Stimulated activated CD4-positive, alpha-beta T cell treated with anti-CD3 and anti-CD28 coated beads, Interleukin-4, amount 100 ng/mL, for 48 hours (primary cell): ENCODE results near the gene ENO4.

Experiments
- DNase-seq, 2 donors: peaks; one replicate each; pipeline ENCODE4 v3.0.0-alpha.2; 2020; ENCODE audit warnings: low read depth in 2 of 2

The ENO4 gene

GRCh38 chr10:116868198-116868676, 18.9 kb downstream of the ENO4 start:
- DNase-seq: no peak

DNA sequence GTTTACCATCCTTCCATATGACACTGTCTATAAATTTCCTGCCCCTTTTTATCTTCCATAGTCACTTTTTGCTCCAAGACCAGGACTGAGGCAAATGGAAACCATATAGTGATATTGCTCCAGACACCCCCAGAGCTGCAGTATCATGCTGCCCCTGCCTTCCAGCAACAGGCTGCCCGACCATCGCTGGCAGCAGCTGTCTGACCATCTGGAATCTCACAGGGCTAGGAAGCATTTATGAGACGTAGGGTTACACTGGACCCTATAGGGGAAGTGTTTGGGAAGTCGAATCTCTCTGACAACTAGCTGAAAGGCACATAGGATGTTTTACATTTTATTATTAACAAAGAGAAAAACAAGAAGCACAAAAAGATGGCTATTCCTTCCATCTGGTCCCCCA, 19.4 kb downstream of the ENO4 start:
- DNase-seq: no peak

DNA sequence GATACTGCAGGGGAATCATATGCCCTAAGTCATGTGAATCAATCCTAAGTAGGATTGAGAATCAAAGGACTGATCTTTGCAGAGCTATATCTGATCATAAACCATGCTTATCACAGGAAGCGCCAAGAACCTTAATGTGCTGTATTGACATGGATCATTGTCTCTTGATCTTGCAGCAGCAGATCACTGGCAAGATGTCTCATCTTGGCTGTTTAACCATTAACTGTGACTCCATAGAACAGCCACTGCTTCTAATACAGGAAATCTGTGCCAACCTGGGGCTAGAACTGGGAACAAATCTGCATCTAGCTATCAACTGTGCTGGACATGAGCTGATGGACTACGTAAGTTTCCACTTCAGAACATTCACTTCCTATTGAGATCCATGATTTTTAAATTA, 21.6 kb downstream of the ENO4 start:
- no peak for DNase-seq

DNA sequence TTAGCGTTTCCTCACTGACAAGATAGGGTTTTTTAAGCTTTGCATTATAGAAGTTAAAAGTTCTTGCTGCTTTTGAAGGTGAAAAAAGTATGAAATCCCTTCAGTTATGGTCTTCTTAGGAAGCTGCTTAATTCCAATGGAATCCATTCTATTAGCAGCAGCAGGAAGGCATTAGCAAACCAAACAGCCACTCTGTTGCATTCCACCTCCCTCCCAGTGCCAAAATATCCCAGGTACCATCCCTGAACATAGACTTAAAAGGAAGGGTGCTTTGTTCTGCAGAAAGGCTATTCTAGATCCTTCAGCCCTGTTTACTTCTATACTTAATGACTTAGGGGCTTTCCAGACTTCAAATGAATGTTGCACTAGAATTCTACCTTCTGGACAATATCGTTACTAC, 23.8 kb downstream of the ENO4 start:
- DNase-seq: no peak

GRCh38 chr10:116875897-116876296, 26.6 kb downstream of the ENO4 start:
- DNase-seq: no peak

GRCh38 chr10:116877391-116877790, 28.1 kb downstream of the ENO4 start:
- no peak for DNase-seq

GRCh38 chr10:116878123-116878522, 28.8 kb downstream of the ENO4 start:
- no peak for DNase-seq

- no peak for DNase-seq
Observed at GRCh38 chr10:116879817-116880216, 30.5 kb downstream of the ENO4 start.

DNA sequence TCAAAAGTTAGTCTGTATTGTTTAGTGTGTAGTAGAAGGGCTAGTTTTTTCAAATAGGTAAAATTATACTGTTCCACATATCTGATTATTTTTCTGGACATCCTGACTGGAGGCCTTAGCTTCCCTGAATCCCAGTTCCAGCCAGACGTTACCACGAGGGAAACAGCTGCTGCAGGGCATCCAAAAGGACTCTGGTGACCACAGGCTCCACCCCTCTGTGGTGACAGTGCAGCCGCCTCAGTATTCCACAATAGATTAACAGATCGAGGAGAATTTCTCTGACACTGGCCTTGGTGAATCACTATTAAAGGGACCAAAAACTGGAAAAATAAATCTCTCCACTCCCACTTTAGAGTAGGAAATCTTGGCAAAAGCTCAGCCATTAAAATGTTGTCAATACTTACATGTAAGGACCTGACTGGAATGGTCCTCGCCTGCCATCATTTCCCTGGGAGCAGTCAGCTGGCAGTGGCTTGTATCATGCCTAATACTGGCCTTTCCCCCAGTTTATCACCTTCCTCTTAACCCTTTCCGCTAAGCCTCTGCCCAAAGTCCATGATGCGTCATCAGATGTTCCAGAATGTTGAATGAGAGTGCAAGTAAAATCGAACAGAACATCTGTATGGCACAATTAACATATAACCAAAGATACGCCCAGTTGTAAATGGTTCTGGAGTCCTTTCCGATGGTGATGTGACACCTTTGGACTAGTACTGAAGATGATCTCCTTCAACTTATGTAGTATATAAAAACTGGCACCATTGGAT, 31.6 kb downstream of the ENO4 start:
- DNase-seq: no peak

DNA sequence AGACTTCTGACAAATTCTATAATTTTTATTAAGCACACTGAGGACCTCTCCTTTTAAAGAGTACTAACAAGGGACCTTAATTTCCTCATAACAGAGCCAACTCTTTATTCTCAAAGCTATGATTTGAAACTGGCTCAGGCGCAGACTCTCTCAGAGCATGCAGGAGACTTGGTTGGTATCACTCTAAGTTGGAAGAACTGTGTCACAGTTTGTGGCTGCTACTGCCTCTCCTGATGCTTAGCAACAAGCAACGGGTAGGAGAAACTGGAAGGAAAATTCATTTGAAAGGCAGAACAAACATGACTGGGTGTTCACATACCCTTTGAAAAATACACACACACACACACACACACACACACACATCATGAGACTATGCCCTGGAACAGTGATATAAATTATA, 33.3 kb downstream of the ENO4 start:
- DNase-seq: no peak

DNA sequence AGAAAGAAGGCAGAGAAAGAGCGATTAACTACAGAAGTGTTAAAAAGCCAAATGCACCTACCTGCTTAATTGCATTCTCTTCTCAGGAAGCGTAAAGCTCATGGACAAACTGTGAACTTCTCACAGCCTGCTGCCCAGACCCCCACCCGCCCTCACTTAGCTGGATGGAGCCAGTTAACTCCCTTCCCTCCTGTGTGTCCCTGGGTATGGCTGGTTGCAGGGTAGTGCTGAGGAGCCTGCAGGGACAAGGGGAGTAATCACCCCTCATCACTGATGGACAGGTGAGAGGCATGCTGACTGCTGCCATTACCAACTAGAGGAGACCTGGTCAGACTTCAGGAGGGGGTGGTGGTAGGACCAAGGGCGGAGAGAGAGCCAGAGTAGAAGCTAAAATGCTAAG, 37.5 kb downstream of the ENO4 start:
- DNase-seq: no peak

DNA sequence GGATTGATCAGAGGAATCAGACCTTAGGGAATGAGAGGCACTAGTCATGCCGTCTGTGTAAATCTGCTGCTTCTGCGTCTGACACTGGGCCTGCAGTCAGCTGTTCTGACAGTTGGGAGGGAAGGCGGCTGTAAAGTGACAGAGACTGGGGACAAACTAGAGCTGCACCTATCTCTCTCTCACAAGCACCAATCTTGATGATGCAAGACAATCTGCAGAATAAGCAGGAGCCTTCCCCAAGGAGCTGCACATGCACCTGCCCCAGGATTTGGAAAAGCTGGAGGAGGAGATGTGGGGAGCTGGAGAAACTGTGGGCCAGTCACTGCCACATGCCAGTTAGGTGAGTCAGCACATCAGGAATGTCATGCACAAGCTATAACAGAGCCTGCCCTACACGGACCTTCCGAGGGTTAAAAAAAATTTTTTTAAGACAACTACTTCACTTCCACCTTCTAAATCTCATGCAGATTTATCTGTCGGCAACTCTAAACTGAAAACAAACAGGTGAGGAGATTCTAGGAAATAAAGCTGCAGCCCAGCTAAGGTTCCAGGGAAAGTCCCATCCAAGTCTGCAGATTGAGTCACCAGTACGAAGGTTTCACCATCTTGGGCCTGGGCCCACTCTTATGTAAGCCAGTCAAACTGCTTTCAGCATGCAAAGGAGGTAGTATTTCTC, 39.2 kb downstream of the ENO4 start:
- no peak for DNase-seq

DNA sequence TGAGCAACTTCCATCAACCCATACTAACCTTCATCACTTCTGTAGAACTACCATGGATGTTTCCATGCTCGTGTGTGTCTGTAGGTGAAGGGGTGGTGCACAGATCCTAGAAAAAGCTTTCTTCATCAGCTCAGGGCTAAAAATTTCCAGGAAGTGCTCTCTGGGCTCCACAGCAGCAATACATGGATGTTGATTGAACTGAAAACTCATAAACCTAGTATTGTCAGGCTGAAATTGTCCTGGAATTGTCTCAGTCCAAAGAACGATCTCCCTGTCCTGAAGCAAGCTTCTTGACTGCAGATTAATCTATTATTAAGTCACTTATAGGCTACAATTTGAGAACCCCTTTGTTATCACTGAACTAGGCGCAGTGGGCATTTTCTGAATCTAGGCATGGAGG, 39.8 kb downstream of the ENO4 start:
- DNase-seq: no peak

DNA sequence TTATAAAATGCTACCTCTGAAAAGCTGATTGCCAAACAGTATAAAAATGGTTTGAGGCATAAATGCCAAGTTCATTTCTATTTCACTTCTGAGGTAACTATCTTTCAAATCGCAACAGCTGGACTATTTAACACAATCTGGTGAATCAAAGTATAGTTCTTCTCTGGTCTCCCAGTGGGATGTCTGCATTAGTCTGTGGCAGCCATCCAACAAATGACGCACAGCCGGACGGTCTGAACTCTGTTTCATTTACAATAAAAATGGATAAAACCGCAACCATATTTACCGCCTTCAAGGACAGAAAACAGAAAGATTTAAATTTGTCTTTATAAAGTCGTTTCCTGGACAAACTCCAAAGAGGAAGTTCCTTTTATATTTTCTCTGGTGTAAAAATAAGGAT, 41.9 kb downstream of the ENO4 start:
- no peak for DNase-seq

- DNase-seq: no peak
Observed at GRCh38 chr10:116892907-116893685, 43.8 kb downstream of the ENO4 start.

- no peak for DNase-seq
Observed at GRCh38 chr10:116893686-116894037, 44.4 kb downstream of the ENO4 start.

GRCh38 chr10:116899626-116900025, 50.3 kb downstream of the ENO4 start:
- no peak for DNase-seq

DNA sequence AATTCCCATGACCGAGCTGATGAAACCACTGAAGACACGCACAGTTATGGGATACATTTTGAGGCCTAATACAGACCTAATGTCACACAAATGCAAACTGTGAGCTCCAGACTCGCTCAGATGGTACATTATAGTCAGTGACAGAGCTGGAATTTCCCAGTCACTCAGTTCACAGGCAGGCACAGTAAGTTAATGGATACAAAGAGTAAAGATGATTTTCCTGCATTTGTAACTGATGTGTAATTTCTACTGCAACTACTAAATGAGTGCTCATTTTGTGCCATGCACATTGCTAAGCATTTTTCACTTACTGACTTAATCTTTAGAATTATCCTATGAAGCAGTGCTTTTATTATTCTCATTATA, 56.5 kb downstream of the ENO4 start:
- no peak for DNase-seq

GRCh38 chr10:116907245-116907987, 58.1 kb downstream of the ENO4 start:
- DNase-seq: no peak

DNA sequence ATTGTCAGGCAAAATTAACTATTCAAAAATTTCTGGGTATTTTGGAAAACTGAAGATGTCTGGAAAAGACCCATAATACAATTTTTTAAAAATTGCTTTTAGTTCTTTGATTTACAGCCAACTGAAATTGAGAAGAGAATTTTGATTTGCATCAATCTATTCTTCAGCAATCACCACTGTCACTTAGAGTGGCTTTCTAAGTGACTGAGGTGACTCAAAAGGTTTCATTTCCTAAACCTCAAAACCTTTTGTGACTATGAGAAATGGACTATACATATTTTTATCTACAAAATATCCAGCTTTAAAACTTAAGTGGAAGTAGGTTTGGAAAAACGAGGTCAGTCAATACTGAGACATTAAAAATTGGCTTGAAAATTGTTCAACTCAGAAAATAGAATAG, 60.0 kb downstream of the ENO4 start:
- DNase-seq: no peak

GRCh38 chr10:116910910-116911309, 61.6 kb downstream of the ENO4 start:
- no peak for DNase-seq

DNA sequence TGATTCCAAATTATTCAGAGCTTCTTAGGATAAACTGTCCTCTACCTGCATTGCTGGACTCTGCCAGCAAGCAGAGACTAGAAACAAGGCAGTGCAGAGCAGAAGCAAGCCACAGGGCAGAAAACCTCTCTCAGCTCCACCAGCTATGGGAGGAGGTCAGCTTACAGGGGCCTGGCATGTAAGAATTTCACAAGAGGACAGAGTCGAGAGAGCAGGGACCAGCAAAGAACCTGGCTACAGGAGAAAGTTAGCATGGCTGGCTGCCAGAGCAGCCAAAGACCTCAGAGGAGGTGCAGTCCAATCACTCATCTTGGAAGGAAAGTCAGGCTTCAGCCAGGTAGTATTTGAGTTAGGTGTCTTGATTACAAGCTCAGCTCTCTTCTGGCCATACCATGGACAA, 62.9 kb downstream of the ENO4 start:
- no peak for DNase-seq
